Measurements from ENCODE around the gene B4GALNT3.

B4GALNT3 gene

DNA sequence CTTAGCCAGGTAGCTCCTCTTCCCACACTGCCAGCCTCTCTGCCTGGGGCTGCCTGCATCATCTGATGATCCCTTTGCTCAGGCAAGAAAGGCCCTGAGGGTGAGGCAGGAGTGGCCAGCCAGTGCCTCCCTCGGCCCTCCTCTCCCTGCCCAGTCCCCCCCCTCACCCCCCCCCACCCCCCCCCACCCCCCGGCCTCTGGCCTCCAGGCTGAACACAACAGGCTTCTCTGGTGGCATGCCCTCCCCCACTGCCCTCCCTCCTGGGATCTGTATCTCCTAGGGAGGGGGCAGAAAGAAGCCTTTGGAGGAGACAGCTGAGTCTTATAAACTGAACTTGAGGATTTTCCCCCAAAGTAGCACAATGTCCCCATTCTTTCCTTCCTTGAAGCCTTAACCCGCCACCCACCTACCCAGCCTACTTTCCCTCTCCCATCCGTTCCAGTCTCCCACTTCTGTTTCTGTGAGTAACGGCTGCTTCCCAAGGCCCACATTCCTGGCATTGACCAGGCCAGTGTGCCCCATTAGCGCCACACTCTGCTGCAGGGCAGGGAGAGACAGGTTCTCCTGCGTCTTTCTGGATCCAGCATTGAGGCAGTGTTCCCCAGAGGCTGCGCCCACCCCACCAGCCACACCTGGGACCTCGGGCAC is 82.1 kb downstream of the B4GALNT3 start:
- FAIRE-seq: no peak

DNA sequence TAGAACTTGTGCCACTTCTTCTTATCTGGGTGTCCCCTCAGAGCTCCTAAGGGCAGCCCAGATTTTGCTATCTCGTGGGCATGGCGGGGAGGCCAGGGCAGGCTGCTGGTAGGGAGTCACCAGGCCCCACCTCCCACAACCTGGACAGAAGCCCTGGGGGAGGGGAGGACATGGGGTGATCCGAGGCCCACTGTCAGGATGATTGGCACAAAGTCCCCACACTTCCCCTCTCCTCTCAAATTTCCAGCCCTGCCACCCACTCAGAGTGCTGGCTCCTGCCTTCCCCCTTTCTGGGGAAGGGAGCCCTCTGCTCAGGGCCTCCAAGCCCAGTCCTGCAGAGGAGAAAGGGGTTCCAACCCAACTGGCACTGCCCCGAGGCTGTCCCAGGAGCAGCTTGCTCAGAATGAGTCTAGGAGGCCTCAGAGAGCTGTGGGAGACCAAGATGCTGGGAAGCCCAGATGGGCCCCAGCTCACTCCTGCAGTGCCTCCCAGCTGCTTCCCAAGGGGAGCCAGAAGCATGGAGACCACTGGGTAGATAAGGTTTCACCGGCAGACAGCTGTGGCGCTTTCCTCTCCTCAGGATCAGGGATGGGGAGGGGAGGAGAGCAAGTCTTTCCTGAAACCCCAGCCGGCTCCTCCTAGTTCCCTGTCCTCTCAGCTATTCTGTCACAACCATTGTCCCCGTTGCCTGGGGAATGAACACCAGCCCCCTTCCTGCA is 82.8 kb downstream of the B4GALNT3 start:
- FAIRE-seq: no peak

DNA sequence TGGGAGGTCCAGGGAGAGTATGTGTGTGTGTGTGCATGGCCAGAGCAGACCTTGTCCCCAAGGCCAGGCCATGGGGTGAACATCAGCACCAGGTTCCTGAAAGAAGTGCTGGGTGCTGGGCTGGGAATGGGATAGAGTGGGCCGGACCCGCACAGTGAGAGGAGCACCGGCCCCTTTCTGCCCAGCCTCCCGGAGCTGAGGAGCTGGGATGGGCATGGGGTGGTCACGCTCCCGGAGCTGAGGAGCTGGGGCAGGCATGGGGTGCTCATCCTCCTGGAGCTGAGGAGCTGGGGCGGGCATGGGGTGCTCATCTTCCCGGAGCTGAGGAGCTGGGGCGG is 83.3 kb downstream of the B4GALNT3 start:
- no peak for FAIRE-seq

DNA sequence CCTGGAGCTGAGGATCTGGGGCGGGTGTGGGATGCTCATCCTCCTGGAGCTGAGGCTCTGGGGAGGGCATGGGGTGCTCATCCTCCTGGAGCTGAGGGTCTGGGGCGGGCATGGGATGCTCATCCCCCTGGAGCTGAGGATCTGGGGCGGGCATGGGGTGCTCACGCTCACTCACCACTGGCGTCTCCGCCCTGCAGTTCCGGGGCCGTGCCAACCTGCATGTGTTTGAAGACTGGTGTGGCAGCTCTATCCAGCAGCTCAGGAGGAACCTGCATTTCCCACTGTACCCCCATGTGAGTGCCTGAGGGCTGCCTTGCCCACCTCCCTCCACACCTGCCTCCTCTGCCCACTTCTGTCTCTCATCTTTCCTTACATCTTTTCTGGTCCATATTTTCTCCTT is 84.4 kb downstream of the B4GALNT3 start:
- FAIRE-seq: no peak

DNA sequence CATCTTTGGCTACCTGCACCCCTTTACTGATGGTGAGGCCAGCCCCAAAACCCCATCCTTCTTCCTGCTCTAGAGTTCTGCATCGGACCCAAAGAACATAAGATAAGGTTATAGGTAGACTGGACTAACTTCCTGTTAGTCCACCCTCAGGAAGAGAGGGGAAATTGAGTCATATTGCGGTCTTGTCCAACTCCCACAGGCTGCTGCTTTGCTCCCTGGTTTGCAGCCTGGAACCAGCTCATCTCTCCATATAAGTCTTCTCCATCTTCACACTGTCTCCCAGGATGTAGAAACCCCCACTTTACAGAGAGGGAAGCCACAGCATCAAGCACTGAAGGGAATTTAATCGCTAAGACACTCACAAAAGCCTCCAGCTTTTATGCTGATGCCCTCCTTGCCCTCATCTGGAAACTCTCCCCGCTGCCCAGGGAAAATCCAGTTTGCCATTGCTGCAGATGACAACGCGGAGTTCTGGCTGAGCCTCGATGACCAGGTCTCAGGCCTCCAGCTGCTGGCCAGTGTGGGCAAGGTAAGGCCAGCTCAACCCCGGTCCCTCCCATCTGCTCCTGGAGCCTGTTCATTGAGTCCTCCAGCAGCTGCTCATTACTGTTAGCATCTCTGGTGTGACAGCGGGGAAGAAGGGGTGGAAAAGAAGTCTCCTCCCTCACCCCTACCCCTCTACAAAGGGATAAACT is 85.3 kb downstream of the B4GALNT3 start:
- FAIRE-seq: no peak

DNA sequence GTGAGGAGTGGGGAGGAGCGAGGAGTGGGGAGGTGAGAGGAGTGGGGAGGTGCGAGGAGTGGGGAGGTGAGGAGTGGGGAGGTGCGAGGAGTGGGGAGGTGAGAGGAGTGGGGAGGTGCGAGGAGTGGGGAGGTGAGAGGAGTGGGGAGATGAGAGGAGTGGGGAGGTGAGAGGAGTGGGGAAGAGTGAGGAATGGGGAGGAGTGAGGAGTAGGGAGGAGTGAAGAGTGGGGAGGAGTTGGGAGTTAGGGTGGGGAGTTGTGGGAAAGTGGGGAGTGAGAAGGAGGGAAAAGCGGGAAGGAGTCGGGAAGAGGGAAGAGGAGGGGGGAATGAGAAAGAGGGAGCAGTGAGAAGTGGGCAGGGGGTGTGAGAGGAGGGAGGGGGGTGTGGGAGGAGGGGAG is 86.1 kb downstream of the B4GALNT3 start:
- no peak for FAIRE-seq

DNA sequence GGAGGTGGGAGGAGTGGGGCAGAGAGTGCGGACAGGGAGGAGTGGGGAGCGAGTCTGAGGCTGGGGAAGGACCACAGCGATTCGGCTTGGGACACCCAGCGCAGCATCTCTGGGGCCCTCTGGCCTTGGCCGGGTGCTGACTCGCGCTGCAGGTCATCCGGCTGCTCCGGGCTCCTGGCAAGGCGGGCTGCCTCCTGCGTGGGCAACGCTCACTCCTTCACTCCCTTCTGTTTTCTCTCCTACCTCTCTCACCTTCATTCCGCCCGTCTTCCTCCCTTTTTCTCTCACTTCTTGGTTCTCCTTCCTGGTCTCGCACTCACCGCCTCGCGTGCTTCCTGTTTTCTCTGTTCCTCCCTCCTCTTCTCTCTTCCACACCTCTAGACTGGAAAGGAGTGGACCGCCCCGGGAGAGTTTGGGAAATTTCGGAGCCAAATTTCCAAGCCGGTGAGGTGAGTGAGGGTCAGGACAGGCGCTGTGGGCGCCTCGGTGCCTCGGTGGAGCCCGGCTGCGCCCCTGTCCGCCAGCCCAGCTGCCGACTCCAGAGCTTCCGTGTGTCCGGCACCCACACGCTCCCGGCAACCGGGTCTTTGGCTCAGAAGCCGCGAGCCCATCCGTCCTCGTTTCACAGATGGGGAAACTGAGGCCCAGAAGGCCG is 86.7 kb downstream of the B4GALNT3 start:
- no peak for FAIRE-seq

DNA sequence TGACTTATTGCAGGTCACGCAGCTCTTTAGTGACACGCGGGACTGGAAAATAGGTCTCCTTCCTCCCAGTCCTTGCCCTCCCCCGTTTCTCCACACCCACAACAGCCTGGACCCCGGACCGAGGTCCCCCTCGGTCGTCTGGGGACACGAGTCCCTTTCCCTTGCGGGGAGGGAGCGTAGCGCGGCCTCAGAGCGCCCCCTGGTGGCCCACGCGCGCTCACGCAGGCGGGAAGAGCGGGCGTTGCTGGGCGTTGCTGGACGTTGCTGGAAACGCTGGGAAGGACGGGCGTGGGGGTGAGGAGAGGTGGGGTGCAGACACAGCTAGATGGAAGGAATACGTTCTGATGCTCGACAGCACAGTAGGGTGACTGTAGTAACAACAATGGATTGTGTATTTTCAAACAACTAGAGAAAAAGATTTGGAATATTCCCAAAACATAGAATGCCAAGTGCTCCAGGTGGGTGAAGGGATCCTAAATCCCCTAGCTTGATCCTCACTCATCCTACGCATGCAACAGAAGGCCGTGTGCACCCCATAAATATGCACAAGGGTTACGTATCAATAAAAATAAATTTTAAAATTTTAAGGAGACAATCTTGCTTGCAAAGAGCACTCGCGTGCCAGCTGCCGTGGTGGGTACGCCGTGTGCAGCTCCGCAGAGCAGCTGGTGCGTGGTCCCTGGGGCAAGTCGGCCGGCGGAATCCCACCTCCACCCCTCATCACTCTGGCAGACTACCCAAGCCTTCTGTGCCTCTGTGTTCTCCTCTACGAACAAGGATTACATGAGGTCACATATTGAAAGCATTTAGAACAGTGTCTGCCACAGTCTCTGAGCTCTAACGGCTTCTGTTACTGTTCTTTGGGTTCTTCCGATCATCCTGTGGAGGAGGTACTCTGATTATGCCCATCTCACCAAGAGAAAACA is 87.4 kb downstream of the B4GALNT3 start:
- no peak for FAIRE-seq

DNA sequence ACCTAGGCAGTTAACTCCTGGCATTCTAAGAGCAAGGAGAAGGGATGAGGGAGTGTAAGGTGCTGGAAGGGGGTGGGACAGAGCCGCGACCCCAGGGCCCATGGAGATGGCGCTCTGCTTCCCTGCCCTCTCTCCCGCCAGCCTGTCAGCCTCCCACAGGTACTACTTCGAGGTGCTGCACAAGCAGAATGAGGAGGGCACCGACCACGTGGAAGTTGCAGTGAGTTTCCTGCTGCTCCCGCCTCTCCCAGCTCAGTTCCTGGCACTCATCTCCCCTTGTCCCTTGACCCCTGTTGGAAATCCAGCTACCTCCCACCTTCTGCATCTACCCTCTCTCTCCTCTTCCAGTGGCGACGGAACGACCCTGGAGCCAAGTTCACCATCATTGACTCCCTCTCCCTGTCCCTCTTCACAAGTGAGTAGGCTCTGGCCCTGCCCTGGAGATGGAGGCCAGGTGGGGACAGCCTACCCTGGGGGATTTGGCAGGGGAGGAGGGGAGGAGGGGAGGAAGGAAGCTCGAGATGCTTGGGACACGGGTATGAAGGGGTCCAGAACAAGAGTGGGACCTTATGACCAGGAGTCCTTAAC is 88.2 kb downstream of the B4GALNT3 start:
- FAIRE-seq: no peak

DNA sequence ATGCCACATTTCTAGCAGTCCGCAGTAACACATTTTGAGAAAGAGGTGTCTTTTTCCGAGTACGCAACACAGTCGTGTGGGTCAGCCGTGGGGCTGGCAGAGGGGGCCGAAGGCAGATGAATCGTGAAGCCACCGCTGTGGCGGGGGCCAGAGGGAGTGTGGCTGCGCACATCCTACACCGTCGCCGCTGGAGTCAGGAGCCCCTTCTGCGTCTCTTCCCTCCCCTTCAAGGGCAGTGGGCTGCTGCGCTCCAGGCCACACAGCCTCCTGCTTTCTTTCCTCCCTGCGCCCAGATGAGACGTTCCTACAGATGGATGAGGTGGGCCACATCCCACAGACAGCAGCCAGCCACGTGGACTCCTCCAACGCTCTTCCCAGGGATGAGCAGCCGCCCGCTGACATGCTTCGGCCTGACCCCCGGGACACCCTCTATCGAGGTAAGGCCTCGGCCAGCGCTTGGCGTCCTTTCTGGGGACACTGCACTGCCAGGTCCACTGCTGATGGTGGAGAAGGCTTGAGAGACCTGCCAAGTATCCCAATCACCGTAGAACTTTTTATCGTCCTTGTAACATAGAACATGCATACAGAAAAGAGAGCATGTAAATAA is 89.8 kb downstream of the B4GALNT3 start:
- FAIRE-seq: no peak

DNA sequence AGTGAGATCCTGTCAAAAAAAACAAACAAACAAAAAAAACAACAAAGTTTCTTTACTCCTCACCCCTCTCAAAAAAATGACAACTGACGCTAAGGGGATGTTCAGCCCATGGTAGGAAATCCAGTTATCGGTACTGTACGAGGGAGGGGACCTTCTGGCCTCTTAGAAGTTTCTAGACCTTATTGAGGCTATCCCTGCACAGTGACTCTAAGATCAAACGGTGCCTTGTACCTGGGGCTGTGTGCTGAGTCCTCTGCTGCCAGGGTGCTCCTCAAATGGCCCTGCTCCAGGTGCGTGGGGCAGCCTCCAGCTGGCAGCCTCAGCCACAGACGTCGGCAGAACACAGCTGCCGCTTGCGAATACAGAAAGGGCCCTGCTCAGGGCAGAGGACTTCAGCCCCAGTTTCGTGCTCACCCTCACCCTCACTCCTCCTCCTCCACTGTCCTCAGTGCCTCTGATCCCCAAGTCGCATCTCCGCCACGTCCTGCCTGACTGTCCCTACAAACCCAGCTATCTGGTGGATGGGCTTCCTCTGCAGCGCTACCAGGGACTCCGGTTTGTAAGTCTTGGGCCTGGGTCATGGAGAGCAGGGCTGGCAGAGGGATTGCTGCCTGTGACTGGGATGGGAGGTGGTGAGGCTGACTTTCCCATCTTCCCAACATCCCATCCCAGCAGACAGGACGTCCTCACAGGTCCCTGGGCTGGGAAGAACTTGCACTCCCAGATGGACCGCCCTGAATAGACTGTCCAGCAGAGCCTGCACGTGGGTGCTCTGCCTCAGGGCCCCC is 90.9 kb downstream of the B4GALNT3 start:
- FAIRE-seq: no peak

DNA sequence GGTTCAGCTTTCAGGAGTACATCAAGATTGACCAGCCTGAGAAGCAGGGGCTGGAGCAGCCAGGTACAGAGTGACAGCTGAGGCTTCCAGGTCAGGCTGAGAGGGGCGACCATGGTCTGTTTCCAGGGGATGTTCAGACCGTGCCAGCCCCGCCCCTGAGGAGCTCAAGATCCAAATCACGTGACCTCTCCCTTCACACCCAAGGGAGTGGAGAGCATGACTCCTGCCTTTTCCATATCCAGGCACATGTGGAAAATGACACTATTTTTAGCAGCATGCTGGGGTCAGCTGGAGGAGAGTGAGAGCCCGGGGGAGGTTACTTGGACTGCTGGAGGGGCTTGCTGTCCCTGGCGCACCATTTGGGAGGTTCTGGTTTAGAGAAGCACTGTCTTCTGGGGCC is 92.7 kb downstream of the B4GALNT3 start:
- no peak for FAIRE-seq

DNA sequence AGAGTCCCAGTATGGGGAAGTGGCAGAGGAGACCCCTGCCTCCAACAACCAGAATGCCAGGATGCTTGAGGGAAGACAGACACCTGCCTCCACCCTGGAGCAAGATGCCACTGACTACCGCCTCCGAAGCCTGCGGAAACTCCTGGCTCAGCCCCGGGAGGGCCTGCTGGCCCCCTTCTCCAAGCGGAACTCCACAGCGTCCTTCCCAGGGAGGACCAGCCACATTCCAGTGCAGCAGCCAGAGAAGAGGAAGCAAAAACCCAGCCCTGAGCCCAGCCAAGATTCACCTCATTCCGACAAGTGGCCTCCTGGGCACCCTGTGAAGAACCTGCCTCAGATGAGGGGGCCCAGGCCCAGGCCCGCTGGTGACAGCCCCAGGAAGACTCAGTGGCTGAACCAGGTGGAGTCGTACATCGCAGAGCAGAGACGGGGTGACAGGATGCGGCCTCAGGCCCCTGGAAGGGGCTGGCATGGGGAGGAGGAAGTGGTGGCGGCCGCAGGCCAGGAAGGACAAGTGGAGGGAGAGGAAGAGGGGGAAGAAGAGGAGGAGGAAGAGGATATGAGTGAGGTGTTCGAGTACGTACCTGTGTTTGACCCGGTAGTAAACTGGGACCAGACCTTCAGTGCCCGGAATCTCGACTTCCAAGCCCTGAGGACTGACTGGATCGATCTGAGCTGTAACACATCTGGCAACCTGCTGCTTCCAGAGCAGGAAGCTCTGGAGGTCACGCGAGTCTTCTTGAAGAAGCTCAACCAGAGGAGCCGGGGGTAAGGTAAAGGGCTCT is 93.7 kb downstream of the B4GALNT3 start:
- no peak for FAIRE-seq

DNA sequence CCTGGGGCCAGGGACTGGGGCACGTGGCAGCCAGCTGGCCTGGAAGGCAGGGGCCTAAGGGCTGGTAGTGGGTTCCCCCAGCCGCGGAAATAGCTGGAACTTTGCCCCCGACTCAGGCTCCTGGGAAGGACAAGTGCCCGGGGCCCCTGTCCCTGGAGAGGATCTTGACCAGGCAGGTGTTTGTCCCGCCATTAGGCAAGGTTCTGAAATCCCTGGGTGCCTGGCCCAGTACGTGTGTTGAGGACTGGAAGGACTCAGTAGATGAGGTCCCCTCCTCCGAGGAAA is 94.2 kb downstream of the B4GALNT3 start:
- FAIRE-seq: no peak

DNA sequence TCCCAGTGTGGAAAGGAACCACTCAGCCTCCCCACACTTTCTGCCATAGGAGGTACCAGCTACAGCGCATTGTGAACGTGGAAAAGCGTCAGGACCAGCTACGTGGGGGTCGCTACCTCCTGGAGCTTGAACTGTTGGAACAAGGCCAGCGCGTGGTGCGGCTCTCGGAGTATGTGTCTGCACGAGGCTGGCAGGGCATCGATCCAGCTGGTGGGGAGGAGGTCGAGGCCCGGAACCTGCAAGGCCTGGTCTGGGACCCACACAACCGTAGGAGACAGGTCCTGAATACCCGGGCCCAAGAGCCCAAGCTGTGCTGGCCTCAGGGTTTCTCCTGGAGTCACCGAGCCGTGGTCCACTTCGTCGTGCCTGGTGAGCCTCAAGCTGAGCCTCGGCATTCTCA is 96.8 kb downstream of the B4GALNT3 start:
- FAIRE-seq: no peak

DNA sequence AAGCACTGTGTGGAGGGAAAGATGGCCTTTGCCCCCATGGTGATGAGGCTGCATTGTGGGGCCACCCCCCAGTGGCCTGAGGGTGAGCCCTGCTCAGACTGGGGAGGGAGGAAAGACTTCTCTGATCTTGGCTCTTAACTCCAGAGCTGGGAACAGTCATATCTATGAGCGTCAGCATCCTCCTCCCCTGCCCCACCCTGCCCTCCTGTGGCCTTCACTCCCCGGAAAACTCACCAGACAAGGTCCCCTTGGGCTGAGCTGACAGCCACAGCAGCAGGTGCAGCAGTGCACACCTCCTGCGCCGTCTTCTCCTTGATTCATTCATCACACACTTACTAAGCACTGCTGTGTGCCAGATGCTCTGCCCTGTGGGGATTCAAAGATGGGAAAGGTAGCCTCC is 98.8 kb downstream of the B4GALNT3 start:
- no peak for FAIRE-seq

DNA sequence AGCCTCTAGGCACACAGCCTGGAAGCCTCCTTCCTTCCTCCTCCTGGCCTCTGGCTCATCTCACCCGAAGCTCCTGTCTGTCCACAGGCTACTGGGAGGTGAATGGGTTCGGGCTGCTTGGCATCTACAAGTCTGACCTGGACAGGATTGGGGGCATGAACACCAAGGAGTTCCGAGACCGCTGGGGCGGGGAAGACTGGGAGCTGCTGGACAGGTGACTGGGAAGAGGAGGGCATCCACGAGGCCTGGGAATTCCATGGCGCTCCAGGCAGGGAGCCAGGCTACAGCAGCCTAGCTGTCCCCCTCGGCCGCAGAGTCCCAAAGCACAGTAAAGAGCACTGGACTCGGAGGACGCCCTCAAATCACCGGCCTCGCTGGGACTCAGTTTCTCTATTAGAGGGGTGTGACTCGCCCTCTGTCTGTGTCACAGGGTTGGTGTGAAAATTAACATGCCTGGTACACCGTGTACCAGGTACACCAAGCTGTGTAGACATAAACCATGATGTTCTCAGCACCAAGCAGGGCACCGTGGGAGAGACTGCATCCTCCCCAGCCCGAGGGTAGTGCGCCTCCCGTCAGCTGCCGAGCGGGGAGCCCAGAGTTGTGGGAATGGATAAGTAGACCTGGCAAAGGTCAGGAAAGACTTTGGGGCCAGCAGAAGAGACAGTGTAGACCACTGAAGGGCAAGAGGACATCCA is 99.6 kb downstream of the B4GALNT3 start:
- no peak for FAIRE-seq

DNA sequence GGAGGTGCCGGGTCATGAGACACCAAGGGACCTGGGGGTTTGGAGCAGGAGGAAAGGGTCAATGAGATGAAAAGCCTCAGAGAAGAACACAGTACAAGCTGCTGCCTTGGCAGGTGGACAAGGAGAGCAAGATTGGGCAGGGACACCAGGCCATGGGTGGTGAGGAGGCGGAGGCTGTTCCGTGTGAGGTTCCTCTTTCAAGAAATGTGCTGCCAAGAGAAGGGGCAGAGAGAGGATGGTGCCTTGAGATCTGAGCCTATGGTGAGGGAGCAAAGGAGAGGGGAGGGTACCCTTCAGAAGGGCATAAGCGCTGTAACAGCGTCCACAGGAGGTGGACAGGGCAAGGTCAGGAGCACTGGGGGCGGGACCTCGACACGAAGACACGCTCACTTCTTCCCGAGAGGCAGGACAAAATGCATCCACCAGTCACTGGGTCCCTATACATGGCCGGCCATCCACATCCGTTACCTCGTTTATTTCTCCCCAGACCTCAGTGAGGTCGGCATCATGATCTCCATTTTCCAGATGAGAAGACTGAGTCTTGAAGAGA is 100.2 kb downstream of the B4GALNT3 start:
- no peak for FAIRE-seq

DNA sequence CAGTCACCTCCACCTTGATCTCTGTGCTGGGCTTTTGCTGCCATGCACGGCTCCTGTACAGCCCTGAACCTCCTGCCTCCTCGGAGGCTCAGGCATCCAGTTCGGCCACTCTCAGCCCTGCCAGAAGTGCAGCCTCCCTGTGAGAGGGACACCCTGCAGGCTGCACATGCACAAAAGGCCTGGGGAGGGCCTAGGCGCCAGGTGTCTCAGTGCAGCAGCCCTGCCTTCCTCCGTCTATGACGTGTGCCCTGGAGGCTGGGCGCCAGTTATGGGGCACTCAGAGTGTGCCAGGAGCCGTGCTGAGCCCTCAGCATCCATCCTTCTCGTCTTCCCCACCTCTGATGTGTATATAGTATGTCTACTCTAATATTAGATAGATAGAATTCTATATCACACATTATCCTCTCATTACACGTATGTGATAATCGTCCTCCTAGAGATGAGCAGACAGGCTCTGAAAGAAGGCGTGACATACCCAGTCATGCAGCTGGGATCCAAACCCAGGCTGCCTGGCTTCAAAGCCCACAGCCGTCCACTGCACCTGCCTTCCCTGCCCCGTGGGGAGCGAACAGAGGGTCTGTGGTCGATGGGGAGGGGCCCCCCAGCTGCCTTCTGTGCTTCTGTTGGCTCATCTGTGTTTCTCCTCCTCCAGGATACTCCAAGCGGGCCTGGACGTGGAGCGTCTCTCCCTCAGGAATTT is 101.1 kb downstream of the B4GALNT3 start:
- FAIRE-seq: no peak
